HepG2 (cell line): Measurements from ENCODE around the gene VMO1. TPM values are rescaled to one million over a fixed set of nuclear protein-coding genes. Genes with fewer than 3 reads are reported as not detected.

ENCODE experiments used
- ATAC-seq: fragments of 200-7000 bp; cut with Tn5 transposase; 3 replicates; pipeline ENCODE4 v1.9.1; 2020; ENCODE audit warnings: mild to moderate bottlenecking, moderate library complexity
- BruUV-seq: library from RNA; stranded (reverse); fragments of 400-500 nt; replicated peaks from 2 replicates; lab custom pipeline; 2021; lab: Mats Ljungman, UMichigan
- CTCF ChIA-PET: fragments of 300-600 bp; formaldehyde crosslinking; extraction: SDS; loops from one replicate; lab custom pipeline; 2021; ENCODE audit warnings: low total read pairs, inconsistent platforms, low intra/inter-chr PET ratio; lab: Yijun Ruan, JAX
- POLR2A ChIA-PET: fragments of 350-600 bp; sonication (Branson Sonifier 250); formaldehyde crosslinking; loops from one replicate; lab custom pipeline; 2020; ENCODE audit warnings: antibody characterized with exemption, inconsistent platforms; lab: Yijun Ruan, JAX
- DNase-seq: peaks from one replicate; pipeline ENCODE4 v3.0.0-alpha.2; 2015; ENCODE audit warnings: low spot score
- FAIRE-seq: peaks from 3 replicates; lab custom pipeline; 2011; peaks lifted over from hg19 to GRCh38; lab: Jason Lieb, UNC
- H2AFZ ChIP-seq: one replicate; pipeline ENCODE4 v1.6.1; 2011; ENCODE audit warnings: low read length, inconsistent platforms
- H3K27ac ChIP-seq: fragments of 300-600 bp; 3 replicates; pipeline ENCODE4 v1.8.0; 2011; ENCODE audit warnings: mixed run types, mild to moderate bottlenecking, mixed read lengths, low read length, inconsistent platforms; ENCODE audit not compliant: insufficient read depth; ENCODE audit errors: extremely low read length
- H3K27me3 ChIP-seq, 2 experiments: fragments of 200-600 bp in 1 of 2; 2 replicates in 1 of 2; 3 replicates in 1 of 2; pipeline versions ENCODE4 v1.6.0 to v1.8.0; 2011; ENCODE audit warnings: low read length in 2 of 2, mild to moderate bottlenecking in 2 of 2, moderate library complexity in 2 of 2, inconsistent platforms in 1 of 2; ENCODE audit not compliant: insufficient read depth in 2 of 2, control insufficient read depth in 1 of 2
- H3K36me3 ChIP-seq, 2 experiments: fragments of 200-600 bp in 1 of 2; replicated peaks in 1 of 2; 2 replicates in 1 of 2; 3 replicates in 1 of 2; pipeline versions ENCODE4 v1.5.1 to v1.8.0; 2011; ENCODE audit warnings: low read length in 2 of 2, inconsistent platforms in 1 of 2; ENCODE audit not compliant: insufficient read depth in 2 of 2, control insufficient read depth in 1 of 2
- H3K4me1 ChIP-seq: 2 replicates; pipeline ENCODE4 v1.5.1; 2012; ENCODE audit warnings: low read length, inconsistent platforms; ENCODE audit not compliant: insufficient read depth
- H3K4me2 ChIP-seq: 2 replicates; pipeline ENCODE4 v1.6.0; 2011; ENCODE audit warnings: low read depth, low read length, inconsistent platforms
- H3K4me3 ChIP-seq, 3 experiments: fragments of 200-600 bp in 1 of 3; sonication (generic), shearing (Covaris generic) in 1 of 3; replicated peaks in 1 of 3; 2 replicates each; pipeline ENCODE4 v1.5.1; 2011 to 2016; ENCODE audit warnings: low read length in 3 of 3, inconsistent platforms in 2 of 3, low read depth in 2 of 3, mild to moderate bottlenecking in 2 of 3, control low read depth in 1 of 3, mixed read lengths in 1 of 3; ENCODE audit not compliant: insufficient read depth in 1 of 3
- H3K79me2 ChIP-seq: one replicate; pipeline ENCODE4 v1.6.1; 2011; ENCODE audit warnings: low read length, inconsistent platforms; ENCODE audit not compliant: insufficient read depth
- H3K9ac ChIP-seq: 2 replicates; pipeline ENCODE4 v1.6.0; 2011; ENCODE audit warnings: mild to moderate bottlenecking, low read depth, low read length, inconsistent platforms; ENCODE audit not compliant: insufficient read depth
- H3K9me3 ChIP-seq: 2 replicates; pipeline ENCODE4 v1.5.1; 2012; ENCODE audit warnings: mild to moderate bottlenecking, low read length
- H4K20me1 ChIP-seq: 2 replicates; pipeline ENCODE4 v1.6.0; 2011; ENCODE audit warnings: inconsistent platforms, mild to moderate bottlenecking, low read length, moderate library complexity; ENCODE audit not compliant: insufficient read depth
- NFE2L2 ChIP-seq: fragments of 150-350 bp; IDR thresholded peaks from 2 replicates; pipeline ENCODE4 v1.6.1; 2014; ENCODE audit warnings: low read length
- THAP9 ChIP-seq: sonication (generic); formaldehyde crosslinking; IDR thresholded peaks from 2 replicates; pipeline ENCODE4; 2020; ENCODE audit warnings: missing genetic modification reagents, mild to moderate bottlenecking, borderline replicate concordance
- ZKSCAN1 ChIP-seq: fragments of 150-350 bp; IDR thresholded peaks from 2 replicates; pipeline ENCODE4 v1.6.1; 2014; ENCODE audit warnings: low read length
- ZNF280D ChIP-seq: sonication (generic); formaldehyde crosslinking; IDR thresholded peaks from 2 replicates; pipeline ENCODE4 v1.5.1; 2020; ENCODE audit warnings: mild to moderate bottlenecking, missing genetic modification reagents
- ZNF687 ChIP-seq: sonication (generic); formaldehyde crosslinking; IDR thresholded peaks from 2 replicates; pipeline ENCODE4 v1.5.1; 2020; ENCODE audit warnings: mild to moderate bottlenecking, missing genetic modification reagents, moderate library complexity
- ZNF781 ChIP-seq: sonication (generic); formaldehyde crosslinking; IDR thresholded peaks from 2 replicates; pipeline ENCODE4 v1.5.1; 2020; ENCODE audit warnings: borderline replicate concordance, mild to moderate bottlenecking, missing genetic modification reagents; ENCODE audit errors: not compliant biosample characterization
- WGBS: methylation state at CpG from one replicate; pipeline ENCODE4 v1.1.6; 2017; ENCODE audit warnings: low lambda C conversion rate; 5-methylcytosine and 5-hydroxymethylcytosine counted together
- in situ Hi-C: cut with HindIII; loops from 2 replicates; pipeline ENCODE4 v1.10.0; 2017; ENCODE audit warnings: low pct_unique_long_range_greater_than_20kb; ENCODE audit not compliant: extremely low pct_ligation_motif_present
- intact Hi-C: fragments of 100-400 bp; cut with micrococcal nuclease; formaldehyde crosslinking; loops from one replicate; pipeline ENCODE4 v1.10.0; 2022; ENCODE audit not compliant: unreplicated experiment
- polyA plus RNA-seq, 8 experiments: library from polyadenylated mRNA; depleted of rRNA in 3 of 8; stranded (reverse) in 7 of 8; unstranded in 1 of 8; fragments of >200 nt; fragmentation: Illumina TruSeq in 4 of 8; extraction: Trizol in 4 of 8; gene quantifications; 2 replicates each; pipeline versions ENCODE4 v1.2.1 to v1.2.3, GENCODE V29; 2011 to 2016; ENCODE audit warnings: low read depth in 4 of 8, missing spikeins in 1 of 8, mixed read lengths in 1 of 8; ENCODE audit not compliant: insufficient read depth in 1 of 8
- total RNA-seq, 5 experiments: library from RNA; depleted of rRNA; stranded (reverse); fragments of >200 nt; fragmentation: Illumina TruSeq; extraction: Trizol; gene quantifications; 2 replicates each; pipeline ENCODE4 v1.2.3, GENCODE V29; 2016; ENCODE audit warnings: low read depth in 1 of 5

VMO1 gene
- total and polyA plus RNA-seq, 2 of the 13 experiments (the other 11 are each of a cell fraction or from before 2014, with no cell fraction given), result not detected

- TF ChIP-seq ZNF280D (CRISPR knock-in tag), result no peak
Observed at GRCh38 chr17:4782652-4783051, 3.5 kb downstream of the VMO1 start (continued).

- CTCF ChIA-PET, result no interaction called here
- Histone ChIP-seq H3K4me3 (no peak overlapping the region), H3K9me3 (no peaks in the 10 kb centered on the region), H3K27ac (no peak overlapping the region), H4K20me1 (no peaks in the 10 kb centered on the region), H3K36me3 (peaks cover 5 to 8% of the 10 kb centered on the region in 2 experiments; a peak in 4 of 5 replicates), H3K9ac (no peak overlapping the region), H2AFZ (no peak overlapping the region), H3K27me3 (no peaks in the 10 kb centered on the region), H3K4me1 (peaks cover 42% of the 10 kb centered on the region), H3K79me2 (no peaks in the 10 kb centered on the region), H3K4me2 (no peak overlapping the region)
- no peak for FAIRE-seq
- no peak for DNase-seq
- WGBS, result 92% methylated on average over 11 of the region's 11 CpGs
- intact Hi-C loops, result no loop called here
- no TSS peak for BruUV-seq
- POLR2A ChIA-PET, result interaction anchor here (1.2 to 13.3 kb wide), 5 partner anchors 8 to 48 kb away, joined by 3 to 317 read pairs (median 17); partner anchors contain the start of genes CXCL16, GLTPD2, MED11 and PSMB6
- in situ Hi-C loops, result loop anchor here (10.0 kb wide), 1 partner anchor 46 kb away; the partner anchor contains the start of genes CXCL16, MED11 and ZMYND15
- ATAC-seq, result no peak
- TF ChIP-seq ZKSCAN1, result peak; percentile 65; the same call in 1 of the 2 replicates
- TF ChIP-seq ZNF781 (CRISPR knock-in tag), result no peak
- TF ChIP-seq THAP9 (CRISPR knock-in tag), result no peak
- TF ChIP-seq NFE2L2, result no peak
- no peak for TF ChIP-seq ZNF280D (CRISPR knock-in tag)
- TF ChIP-seq ZNF687, result peak; percentile 16; the same call in 1 of the 2 replicates
Observed at GRCh38 chr17:4780325-4780955, 5.7 kb downstream of the VMO1 start.
